GM23248 (cell line): ENCODE results near the gene SLC29A1.

ENCODE experiments used
- EZH2 ChIP-seq: fragments of 200-600 bp; sonication (generic); IDR thresholded peaks from 2 replicates; pipeline ENCODE4 v1.6.1; 2018; ENCODE audit warnings: antibody characterized with exemption, mild to moderate bottlenecking; ENCODE audit not compliant: insufficient read depth, poor library complexity, severe bottlenecking
- EZH2phosphoT487 ChIP-seq: fragments of 200-600 bp; sonication (generic); IDR thresholded peaks from 2 replicates; pipeline ENCODE4 v1.6.1; 2018; ENCODE audit warnings: antibody characterized with exemption, moderate library complexity, mild to moderate bottlenecking, low read depth; ENCODE audit not compliant: insufficient read depth

DNA sequence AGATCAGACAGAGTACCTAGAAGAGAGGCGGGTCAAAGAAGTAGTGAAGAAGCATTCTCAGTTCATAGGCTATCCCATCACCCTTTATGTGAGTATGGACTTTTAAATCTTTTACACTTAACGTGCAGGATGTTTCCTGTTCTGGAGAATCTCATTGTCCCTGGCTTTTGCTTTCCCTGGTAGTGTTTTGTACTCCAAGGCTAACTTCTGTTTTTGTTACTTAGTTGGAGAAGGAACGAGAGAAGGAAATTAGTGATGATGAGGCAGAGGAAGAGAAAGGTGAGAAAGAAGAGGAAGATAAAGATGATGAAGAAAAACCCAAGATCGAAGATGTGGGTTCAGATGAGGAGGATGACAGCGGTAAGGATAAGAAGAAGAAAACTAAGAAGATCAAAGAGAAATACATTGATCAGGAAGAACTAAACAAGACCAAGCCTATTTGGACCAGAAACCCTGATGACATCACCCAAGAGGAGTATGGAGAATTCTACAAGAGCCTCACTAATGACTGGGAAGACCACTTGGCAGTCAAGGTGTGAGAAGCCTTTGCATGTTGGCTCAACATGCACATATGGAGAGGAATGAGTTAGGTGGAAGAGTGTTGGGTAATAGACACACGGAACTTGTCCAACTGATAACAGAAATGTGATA, 26.8 kb downstream of the SLC29A1 start:
- TF ChIP-seq EZH2phosphoT487 (no peak), EZH2 (no peak)
